T-cell (primary cell): ENCODE results near the gene CHMP2A. TPM values are rescaled to one million over a fixed set of nuclear protein-coding genes. Genes with fewer than 3 reads are reported as not detected.
A peak's percentile ranks its signal among the peaks of the same experiment; 100 is the strongest.

ENCODE experiments used
- ATAC-seq, 4 experiments: fragments of 200-7000 bp in 3 of 4; fragments of 150-1000 bp in 1 of 4; cut with Tn5 transposase; replicated peaks in 1 of 4; 1 replicate in 3 of 4; 2 replicates in 1 of 4; pipeline ENCODE4 v1.10.0; 2021; ENCODE audit warnings: moderate library complexity in 3 of 4, mild to moderate bottlenecking in 2 of 4, moderate number of reproducible peaks in 1 of 4
- CTCF ChIA-PET, 2 donors: fragments of 300-600 bp; sonication (Branson Sonifier 250); formaldehyde crosslinking; loops; one replicate each; lab custom pipeline; 2022; ENCODE audit warnings: antibody characterized with exemption in 2 of 2; lab: Charles Lee
- POLR2A ChIA-PET, 2 donors: fragments of 300-600 bp; sonication (Branson Sonifier 250); formaldehyde crosslinking; loops; one replicate each; lab custom pipeline; 2022; ENCODE audit warnings: antibody characterized with exemption in 2 of 2; lab: Charles Lee
- DNase-seq, 35 experiments: peaks; one replicate each; pipeline versions ENCODE4 v3.0.0 to v3.0.0-alpha.2; 2013 to 2023
- H3K27ac ChIP-seq: one replicate; pipeline ENCODE4 v1.5.1; 2013; ENCODE audit warnings: low read length
- H3K27me3 ChIP-seq, 2 experiments: replicated peaks in 1 of 2; 1 replicate in 1 of 2; 2 replicates in 1 of 2; pipeline versions ENCODE4 v1.6.1 to v1.7.0; 2013; ENCODE audit warnings: low read length in 1 of 2, mixed read lengths in 1 of 2; ENCODE audit not compliant: control insufficient read depth in 2 of 2, insufficient read depth in 2 of 2; ENCODE audit errors: extremely low read depth in 1 of 2
- H3K36me3 ChIP-seq, 2 donors: 1 replicate in 1 of 2; 2 replicates in 1 of 2; pipeline versions ENCODE4 v1.6.1 to v1.7.0; 2013; ENCODE audit warnings: low read length in 1 of 2; ENCODE audit not compliant: control insufficient read depth in 2 of 2, insufficient read depth in 1 of 2; ENCODE audit errors: extremely low read depth in 1 of 2
- H3K4me1 ChIP-seq, 2 experiments: 1 replicate in 1 of 2; 2 replicates in 1 of 2; pipeline versions ENCODE4 v1.6.1 to v1.7.0; 2013; ENCODE audit warnings: low read length in 2 of 2, mixed read lengths in 1 of 2; ENCODE audit not compliant: insufficient read depth in 2 of 2, control insufficient read depth in 1 of 2; ENCODE audit errors: extremely low read depth in 1 of 2
- H3K4me3 ChIP-seq, 2 donors: 1 replicate in 1 of 2; 2 replicates in 1 of 2; pipeline versions ENCODE4 v1.5.1 to v1.7.0; 2013; ENCODE audit warnings: mild to moderate bottlenecking in 2 of 2, low read length in 1 of 2, moderate library complexity in 1 of 2; ENCODE audit not compliant: control insufficient read depth in 1 of 2; ENCODE audit errors: extremely low read depth in 1 of 2
- H3K9me3 ChIP-seq: 2 replicates; pipeline ENCODE4 v1.7.0; 2013
- H3K27ac Mint-ChIP-seq, 2 donors: one replicate each; pipeline ENCODE4 v1.8.0; 2020 to 2021; ENCODE audit warnings: mild to moderate bottlenecking in 2 of 2, mixed read lengths in 2 of 2
- H3K27me3 Mint-ChIP-seq, 2 donors: one replicate each; pipeline ENCODE4 v1.8.0; 2021 to 2022; ENCODE audit warnings: mixed read lengths in 2 of 2
- H3K36me3 Mint-ChIP-seq: one replicate; pipeline ENCODE4 v1.8.0; 2021; ENCODE audit warnings: mixed read lengths
- H3K4me1 Mint-ChIP-seq, 3 donors: one replicate each; pipeline ENCODE4 v1.8.0; 2020 to 2022; ENCODE audit warnings: mixed read lengths in 3 of 3, mild to moderate bottlenecking in 1 of 3
- H3K4me3 Mint-ChIP-seq, 3 donors: one replicate each; pipeline ENCODE4 v1.8.0; 2020 to 2022; ENCODE audit warnings: mild to moderate bottlenecking in 3 of 3, mixed read lengths in 3 of 3, moderate library complexity in 3 of 3
- H3K9me3 Mint-ChIP-seq, 3 donors: one replicate each; pipeline ENCODE4 v1.8.0; 2020 to 2022; ENCODE audit warnings: mixed read lengths in 3 of 3
- WGBS: methylation state at CpG from one replicate; pipeline ENCODE4 v1.1.5; 2013; ENCODE audit warnings: missing lambda C conversion rate; ENCODE audit not compliant: insufficient coverage; 5-methylcytosine and 5-hydroxymethylcytosine counted together
- total RNA-seq, 35 experiments: library from RNA in 6 of 35; stranded (reverse) in 6 of 35; fragments of 120-200 nt in 1 of 35; gene quantifications; one replicate each; pipeline versions ENCODE4 v1.2.1 to v1.2.4 and lab custom pipeline; 2013 to 2026

The CHMP2A gene
- total RNA-seq, 5 donors from 2014 or later (not counting 1 experiment from before 2014, with no cell fraction given): 61.5 to 82.9 (median 79.3) TPM

DNA sequence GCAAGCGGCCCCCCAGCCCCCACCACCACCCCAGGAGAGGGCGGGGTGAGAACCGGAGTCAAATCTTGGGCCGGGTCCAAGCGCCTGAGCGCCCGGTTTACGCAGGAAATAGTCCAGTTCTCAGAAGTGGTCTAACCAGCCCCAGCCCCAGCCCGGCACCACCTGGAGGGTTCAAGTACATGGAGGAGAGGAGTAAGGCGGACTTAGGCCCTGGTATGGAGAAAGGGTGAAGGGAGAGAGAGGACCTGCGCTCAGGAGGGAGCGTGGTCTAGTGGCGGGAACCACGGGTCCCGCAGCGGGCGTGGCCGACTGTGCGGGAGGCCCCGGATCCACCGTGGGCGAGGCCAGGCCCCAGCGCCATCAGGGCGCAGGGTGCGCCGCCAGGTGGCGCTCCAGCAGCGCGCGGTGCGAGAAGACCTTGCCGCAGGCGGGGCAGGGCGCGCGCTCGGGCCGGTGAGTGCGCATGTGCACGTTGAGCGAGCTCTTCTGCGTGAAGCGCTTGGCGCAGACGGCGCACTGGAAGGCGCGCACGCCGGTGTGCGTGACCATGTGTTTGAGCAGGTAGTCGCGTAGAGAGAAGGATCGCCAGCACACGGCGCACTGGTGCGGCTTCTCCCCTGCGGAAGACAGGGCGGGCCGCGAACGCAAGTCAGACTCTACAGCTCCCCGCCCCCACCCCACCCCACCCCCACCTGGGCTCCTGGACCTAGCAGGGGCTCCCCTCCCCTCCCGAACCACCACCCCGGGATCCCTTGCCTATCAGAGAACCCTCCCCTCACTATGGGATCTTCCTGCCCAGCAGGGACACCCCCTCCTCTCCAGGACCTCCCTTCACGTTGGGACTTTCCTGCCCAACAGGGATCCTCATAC lies 41.0 kb downstream of the CHMP2A start:
- H3K4me3 ChIP-seq: peak overlapping the region; percentile 34 to 58
- H3K36me3 Mint-ChIP-seq: peaks cover 8% of the 10 kb centered on the region
- H3K36me3 ChIP-seq: peaks cover 0 to 16% of the 10 kb centered on the region in 2 donors
- no peaks in the 10 kb centered on the region for H3K9me3 ChIP-seq
- POLR2A ChIA-PET: no interaction called here
- H3K27ac Mint-ChIP-seq: peak overlapping the region; percentile 74 to 79
- ATAC-seq (peak; percentile 86 to 94 (median 90)), DNase-seq (peak; percentile 86 to 98 (median 94))
- H3K27ac ChIP-seq: peak overlapping the region; percentile 70
- CTCF ChIA-PET: interaction anchor here (0.6 to 1.6 kb wide), 12 partner anchors 13 to 151 kb away, joined by 3 to 8 read pairs (median 4); partner anchors contain the start of genes TRIM28 (in 1 of the 2), ZNF132 (in 1 of the 2) and ZNF497 (in 1 of the 2)
- 8% methylated on average over 50 of the region's 66 CpGs for WGBS
- peak overlapping the region; percentile 70 to 80 (median 73) for H3K4me3 Mint-ChIP-seq
- no peaks in the 10 kb centered on the region for H3K27me3 Mint-ChIP-seq
- H3K4me1 ChIP-seq: peaks cover 15 to 43% of the 10 kb centered on the region in 2 experiments
- H3K9me3 Mint-ChIP-seq: no peaks in the 10 kb centered on the region
- H3K4me1 Mint-ChIP-seq: peaks cover 27 to 40% (median 34%) of the 10 kb centered on the region in 3 donors
- no peaks in the 10 kb centered on the region for H3K27me3 ChIP-seq

DNA sequence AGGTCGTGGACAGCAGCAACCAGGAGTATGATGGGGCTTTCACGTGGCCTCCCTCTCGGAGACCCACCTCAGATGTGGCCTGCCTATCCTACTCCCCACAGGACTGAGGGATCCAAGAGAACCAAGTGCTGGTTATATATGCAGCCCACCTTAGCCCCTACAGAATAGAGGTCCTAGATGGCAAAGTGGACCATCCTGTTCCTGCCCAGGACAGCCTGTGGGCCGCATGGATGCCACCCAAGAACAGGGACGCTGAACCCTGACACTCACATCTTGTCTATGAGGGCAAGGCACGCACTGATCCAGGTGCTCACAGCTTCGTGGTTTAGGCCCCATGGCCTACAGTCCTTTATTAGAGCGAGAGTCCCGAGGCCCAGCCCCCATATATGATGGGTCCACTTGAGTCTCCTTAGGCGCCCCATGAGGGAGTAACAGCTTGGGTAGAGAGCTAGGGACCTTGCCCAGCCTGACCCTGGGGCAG lies 41.7 kb downstream of the CHMP2A start:
- 88% methylated on average over 4 of the region's 10 CpGs for WGBS
- Mint-ChIP-seq H3K9me3 (no peaks in the 10 kb centered on the region), H3K4me3 (peak overlapping the region in 2 of 3 donors; percentile 60 to 73), H3K27me3 (no peaks in the 10 kb centered on the region), H3K27ac (no peak overlapping the region), H3K4me1 (peaks cover 20 to 33% (median 28%) of the 10 kb centered on the region in 3 donors), H3K36me3 (peaks cover 8% of the 10 kb centered on the region)
- POLR2A ChIA-PET: no interaction called here
- Histone ChIP-seq H3K27ac (peak overlapping the region; percentile 70), H3K4me3 (no peak overlapping the region), H3K36me3 (peaks cover 0 to 16% of the 10 kb centered on the region in 2 donors), H3K9me3 (no peaks in the 10 kb centered on the region), H3K27me3 (no peaks in the 10 kb centered on the region), H3K4me1 (peaks cover 9 to 37% of the 10 kb centered on the region in 2 experiments)
- CTCF ChIA-PET: interaction anchor here (0.6 to 1.6 kb wide), 7 partner anchors 14 to 151 kb away, joined by 3 to 8 read pairs (median 4); partner anchors contain the start of genes TRIM28 (in 1 of the 2), ZNF132 (in 1 of the 2) and ZNF497 (in 1 of the 2)
- DNase-seq: no peak
- ATAC-seq: peak in 2 of 4 experiments; percentile 3 to 6

DNA sequence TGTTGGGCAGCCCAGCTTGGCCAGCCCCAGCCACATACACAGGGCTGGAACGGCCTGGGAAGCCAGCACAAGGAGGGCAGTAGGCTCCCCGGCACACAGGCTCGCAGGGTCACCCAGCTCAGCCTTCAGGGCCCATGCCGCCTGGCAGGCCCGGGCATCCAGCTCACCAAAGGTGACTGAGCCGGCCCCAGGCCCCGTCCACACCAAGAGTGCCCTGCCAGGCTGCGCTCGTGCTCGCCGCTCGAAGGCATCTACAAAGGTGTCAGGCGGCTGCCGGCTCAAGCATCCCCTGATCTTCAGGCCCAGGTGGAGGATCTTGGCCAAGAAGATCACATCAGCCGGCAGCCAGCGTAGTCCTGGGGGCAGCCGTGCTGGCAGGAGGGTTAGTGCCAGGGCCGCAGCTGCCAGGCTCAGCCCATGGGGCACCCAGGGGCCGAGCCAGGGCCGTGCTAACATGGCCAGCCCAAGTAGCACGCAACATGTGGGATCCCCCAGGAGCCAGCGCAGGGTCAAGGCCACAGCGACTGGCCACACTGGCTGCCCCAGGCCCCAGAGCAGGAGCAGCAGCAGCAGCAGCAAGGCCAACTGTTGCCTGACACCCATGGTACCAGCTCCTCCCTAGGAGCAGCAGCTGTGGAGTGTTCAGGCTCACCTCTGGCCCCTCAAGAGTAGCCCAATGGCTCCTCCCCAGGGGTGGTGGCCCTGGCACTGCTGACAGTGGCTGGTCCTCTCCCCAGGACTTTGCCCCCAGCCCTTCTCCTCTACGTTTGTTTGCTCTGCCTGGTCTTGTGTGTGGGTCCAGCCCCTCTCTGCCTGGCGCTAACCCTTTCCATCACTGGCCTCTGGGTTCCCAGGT lies 43.3 kb downstream of the CHMP2A start, which contains the start of gene SLC27A5:
TSS of gene SLC27A5 (minus strand) at position 640 of the 856 bp plus-strand sequence. CDS start at position 603, 37 bp downstream.
- H3K4me3 ChIP-seq: no peak within 1 kb of the TSS
- Mint-ChIP-seq H3K4me1 (peaks cover 17 to 23% (median 18%) of the 10 kb centered on the region in 3 donors), H3K27ac (no peak within 1 kb of the TSS), H3K4me3 (no peak within 1 kb of the TSS), H3K9me3 (peaks cover 0 to 9% (median 3%) of the 10 kb centered on the region in 3 donors), H3K27me3 (no peaks in the 10 kb centered on the region), H3K36me3 (peaks cover 12% of the 10 kb centered on the region)
- CTCF ChIA-PET: no interaction called here
- ATAC-seq (no peak), DNase-seq (no peak)
- WGBS: 93% methylated on average over 25 of the region's 25 CpGs
- H3K27ac ChIP-seq: no peak within 1 kb of the TSS
- POLR2A ChIA-PET: no interaction called here
- H3K9me3 ChIP-seq: no peaks in the 10 kb centered on the region
- H3K4me1 ChIP-seq: peaks cover 6 to 25% of the 10 kb centered on the region in 2 experiments
- no peaks in the 10 kb centered on the region for H3K27me3 ChIP-seq
- peaks cover 0 to 9% of the 10 kb centered on the region in 2 donors for H3K36me3 ChIP-seq

DNA sequence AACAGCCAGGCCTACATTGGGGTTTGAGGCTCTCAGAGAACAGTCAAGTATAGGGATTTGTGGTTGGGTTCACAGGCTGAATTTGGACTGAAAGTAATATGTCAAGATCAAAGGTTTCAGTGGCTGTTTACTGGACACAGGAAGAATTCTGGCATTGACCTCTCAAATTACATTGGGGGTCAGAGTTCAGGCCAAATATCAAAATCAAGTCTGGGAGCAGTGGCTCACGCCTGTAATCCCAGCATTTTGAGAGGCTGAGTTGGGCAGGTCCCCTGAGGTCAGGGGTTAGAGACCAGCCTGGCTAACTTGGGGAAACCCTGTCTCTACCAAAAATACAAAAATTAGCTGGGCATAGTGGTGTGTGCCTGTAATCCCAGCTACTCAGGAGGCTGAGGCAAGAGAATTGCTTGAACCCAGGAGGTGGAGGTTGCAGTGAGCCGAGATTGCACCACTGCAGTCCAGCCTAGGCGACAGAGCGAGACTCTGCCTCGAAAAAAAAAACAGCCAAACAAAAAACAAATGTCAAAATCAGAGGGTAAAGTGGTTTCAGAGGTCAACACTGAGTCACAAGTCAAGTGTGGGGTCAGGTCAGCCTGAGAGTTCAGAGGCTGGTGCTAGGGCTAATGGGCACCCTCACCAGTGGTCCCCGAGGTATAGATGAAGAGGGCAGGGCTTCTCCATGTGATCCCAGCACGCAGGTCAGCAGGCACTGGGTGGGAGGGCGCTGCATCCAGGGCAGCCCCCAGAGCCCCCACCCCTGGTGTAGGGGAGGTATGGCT lies 44.6 kb downstream of the CHMP2A start:
- Mint-ChIP-seq H3K9me3 (peaks cover 0 to 13% (median 3%) of the 10 kb centered on the region in 3 donors), H3K27me3 (no peaks in the 10 kb centered on the region), H3K4me3 (no peak overlapping the region), H3K27ac (no peak overlapping the region), H3K36me3 (peaks cover 5% of the 10 kb centered on the region), H3K4me1 (peaks cover 10 to 14% (median 11%) of the 10 kb centered on the region in 3 donors)
- Histone ChIP-seq H3K27ac (no peak overlapping the region), H3K36me3 (no peaks in the 10 kb centered on the region), H3K27me3 (no peaks in the 10 kb centered on the region), H3K4me3 (no peak overlapping the region), H3K4me1 (peaks cover 6 to 18% of the 10 kb centered on the region in 2 experiments), H3K9me3 (no peaks in the 10 kb centered on the region)
- WGBS: 100% methylated on average over 1 of the region's 8 CpGs
- ChIA-PET POLR2A (no interaction called here), CTCF (no interaction called here)
- DNase-seq (no peak), ATAC-seq (no peak)

DNA sequence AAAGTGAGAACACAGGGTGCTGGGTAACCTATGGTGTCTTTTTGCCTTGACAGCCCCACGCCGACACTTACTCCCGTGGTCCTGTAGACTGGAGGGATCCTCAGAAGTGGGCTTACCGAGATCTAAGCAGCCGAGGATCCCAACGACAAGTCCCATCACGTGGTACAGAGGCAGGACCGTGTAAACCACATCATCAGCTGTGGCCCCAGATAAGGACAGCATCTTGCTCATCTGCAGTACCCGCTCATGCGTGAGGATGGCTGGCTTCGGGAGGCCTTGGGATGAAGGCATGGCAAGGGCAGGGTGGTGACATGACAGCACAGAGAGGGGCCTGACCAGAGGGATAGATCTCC lies 45.2 kb downstream of the CHMP2A start:
- ChIA-PET CTCF (no interaction called here), POLR2A (no interaction called here)
- Histone ChIP-seq H3K4me1 (peaks cover 6 to 15% of the 10 kb centered on the region in 2 experiments), H3K36me3 (no peaks in the 10 kb centered on the region), H3K27ac (no peak overlapping the region), H3K27me3 (no peaks in the 10 kb centered on the region), H3K4me3 (no peak overlapping the region), H3K9me3 (no peaks in the 10 kb centered on the region)
- DNase-seq: no peak
- no peaks in the 10 kb centered on the region for H3K27me3 Mint-ChIP-seq
- no peak for ATAC-seq
- 92% methylated on average over 11 of the region's 11 CpGs for WGBS
- H3K4me1 Mint-ChIP-seq: peaks cover 7 to 11% (median 9%) of the 10 kb centered on the region in 3 donors
- H3K36me3 Mint-ChIP-seq: peaks cover 5% of the 10 kb centered on the region
- peaks cover 0 to 13% (median 3%) of the 10 kb centered on the region in 3 donors for H3K9me3 Mint-ChIP-seq
- no peak overlapping the region for H3K27ac Mint-ChIP-seq
- H3K4me3 Mint-ChIP-seq: no peak overlapping the region
